ENCODE data around the gene FREM1.

- no peak for TF ChIP-seq POLR2A (IDR thresholded peaks at IDR 0.05)
- TF ChIP-seq CTCF (IDR thresholded peaks at IDR 0.05): no peak
These were observed 22.0 kb upstream of the FREM1 start for GRCh38 chr9:14932231-14932630.

Data from adrenal gland (tissue), 5 donors.